B cell (primary cell): ENCODE measurements around the gene MPHOSPH6.
"Not testable (repeated sequence)": the region's sequence is repeated elsewhere in the genome, so short reads cannot be mapped to it uniquely, and the experiment has no call there.

Experiments
- CTCF ChIP-seq: fragments of 200-600 bp; IDR thresholded peaks from one replicate; pipeline ENCODE4 v1.8.0; 2022; ENCODE audit warnings: antibody characterized with exemption, mild to moderate bottlenecking
- EZH2 ChIP-seq: IDR thresholded peaks from 2 replicates; pipeline ENCODE4 v1.6.1; 2012; ENCODE audit warnings: borderline replicate concordance, low read depth, mild to moderate bottlenecking, moderate library complexity, low read length; ENCODE audit not compliant: insufficient read depth, poor library complexity, severe bottlenecking

- not testable (repeated sequence) for TF ChIP-seq CTCF, EZH2
These were observed 30.8 kb downstream of the MPHOSPH6 start for GRCh38 chr16:82139286-82139571.
